NCI-H82 treated with DMSO at 0.1 percent for 48 hours (cell line): ENCODE data around the gene LAIR1.
"Not testable (repeated sequence)": the region's sequence is repeated elsewhere in the genome, so short reads cannot be mapped to it uniquely, and the experiment has no call there.

ENCODE experiments used
- DNase-seq: peaks from one replicate; lab custom pipeline; 2025; ENCODE audit not compliant: unreplicated experiment; lab: John Stamatoyannopoulos, UW

LAIR1 gene, protein sequence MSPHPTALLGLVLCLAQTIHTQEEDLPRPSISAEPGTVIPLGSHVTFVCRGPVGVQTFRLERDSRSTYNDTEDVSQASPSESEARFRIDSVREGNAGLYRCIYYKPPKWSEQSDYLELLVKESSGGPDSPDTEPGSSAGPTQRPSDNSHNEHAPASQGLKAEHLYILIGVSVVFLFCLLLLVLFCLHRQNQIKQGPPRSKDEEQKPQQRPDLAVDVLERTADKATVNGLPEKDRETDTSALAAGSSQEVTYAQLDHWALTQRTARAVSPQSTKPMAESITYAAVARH

DNA sequence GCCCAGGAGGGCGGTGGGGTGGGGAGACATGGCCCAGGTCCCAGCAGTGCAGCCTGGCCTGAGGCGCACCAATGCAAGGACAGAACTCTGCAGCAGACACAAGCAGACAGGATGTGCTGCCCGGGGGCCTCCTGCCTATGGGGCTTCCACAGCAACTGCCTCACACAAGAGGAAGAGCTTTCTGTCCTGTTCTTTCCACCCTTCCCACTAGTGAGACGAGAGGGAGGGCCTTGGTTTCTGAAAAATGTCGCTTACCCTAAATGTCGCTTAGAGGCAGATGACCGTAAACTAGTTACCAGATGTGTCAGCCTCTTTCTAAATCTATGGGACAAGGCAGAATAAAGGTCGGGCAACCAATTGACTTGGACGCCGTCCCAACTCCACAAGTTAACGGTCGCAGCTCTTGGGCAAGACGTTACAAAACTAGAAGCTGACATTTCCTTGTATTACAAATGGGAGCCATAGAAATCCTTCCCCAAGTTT lies at the start of gene LAIR1:
Gene LAIR1, minus strand, starts transcription at position 157 of the 483 bp plus-strand sequence. Its CDS starts 127 bp downstream, at position 30.
- no peak for DNase-seq

DNA sequence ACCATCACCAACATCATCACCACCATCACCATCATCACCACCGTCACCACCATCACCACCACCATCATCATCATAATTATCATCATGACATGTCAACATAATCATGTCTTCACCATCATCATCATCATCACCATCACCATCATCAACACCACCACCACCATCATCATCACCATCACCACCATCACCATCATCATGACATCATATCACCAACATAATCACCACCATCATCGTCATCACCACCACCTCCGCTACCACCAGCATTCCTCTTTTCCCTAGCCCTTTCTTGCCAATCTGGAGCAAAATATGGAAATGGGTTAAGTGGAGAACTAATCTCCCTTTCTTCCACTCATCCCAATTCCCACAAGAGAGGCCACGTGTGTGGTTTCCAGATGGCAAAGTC lies 49.4 kb upstream of the LAIR1 start:
- DNase-seq: no peak

DNA sequence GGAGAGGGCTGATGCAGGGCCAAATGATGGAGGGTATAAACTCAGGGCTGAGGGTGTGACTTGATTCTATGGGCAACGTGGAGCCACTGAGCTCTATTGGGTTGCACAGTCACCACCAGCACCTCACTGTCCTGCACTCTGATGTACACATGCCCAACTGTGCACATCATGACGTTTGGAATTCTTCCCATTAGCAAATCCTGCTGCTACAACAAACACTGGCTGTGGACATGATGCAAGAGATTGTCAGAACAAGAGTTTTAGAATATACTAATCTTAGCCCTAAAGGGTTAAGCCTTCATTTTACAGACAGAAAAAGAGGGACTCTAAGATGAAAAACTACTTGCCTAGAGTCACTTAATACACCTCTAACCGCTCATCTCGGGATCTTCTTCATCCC lies 48.1 kb upstream of the LAIR1 start:
- no peak for DNase-seq

DNA sequence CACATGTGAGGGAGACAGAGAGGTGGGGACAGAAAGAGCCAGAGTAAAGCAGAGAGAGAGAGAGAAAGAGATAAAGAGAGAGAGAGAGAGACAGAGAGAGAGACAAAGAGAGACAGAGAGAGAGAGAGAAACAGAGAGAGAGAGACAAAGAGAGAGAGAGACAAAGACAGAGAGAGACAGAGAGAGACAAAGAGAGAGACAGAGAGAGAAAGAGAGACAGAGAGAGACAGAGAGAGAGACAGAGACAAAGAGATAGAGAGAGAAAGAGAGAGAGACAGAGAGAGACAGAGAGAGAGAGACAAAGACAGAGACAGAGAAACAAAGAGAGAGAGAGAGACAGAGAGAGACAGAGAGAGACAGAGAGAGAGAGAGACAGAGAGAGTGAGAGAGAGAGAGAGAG lies 46.3 kb upstream of the LAIR1 start:
- DNase-seq: no peak

DNA sequence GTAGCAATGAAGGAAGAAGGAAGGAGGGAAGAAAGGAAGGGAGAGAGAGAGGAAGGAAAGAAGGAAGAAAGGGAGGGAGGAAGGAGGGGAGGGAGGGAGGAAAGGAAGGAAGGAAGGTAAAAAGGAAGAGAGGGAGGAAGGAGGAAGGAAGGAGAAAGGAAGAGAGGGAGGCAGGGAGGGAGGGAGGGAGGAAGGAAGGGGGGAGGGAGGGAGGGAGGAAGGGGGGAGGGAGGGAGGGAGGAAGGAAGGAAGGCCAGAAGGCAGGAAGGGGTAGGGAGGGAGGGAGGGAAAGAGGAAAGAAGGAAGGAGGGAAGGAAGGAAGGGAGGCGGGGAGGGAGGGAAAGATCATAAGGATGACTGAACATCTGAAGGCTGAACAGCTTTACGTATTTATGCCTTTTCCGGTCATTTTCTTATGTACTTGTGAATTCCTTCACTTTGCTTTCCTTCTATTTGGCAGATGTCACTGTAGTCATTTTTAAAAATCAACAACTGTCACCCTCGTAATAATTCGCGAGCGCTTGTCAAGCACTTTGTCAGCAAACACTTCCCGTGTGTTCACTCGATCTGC lies 43.8 kb upstream of the LAIR1 start:
- no peak for DNase-seq

DNA sequence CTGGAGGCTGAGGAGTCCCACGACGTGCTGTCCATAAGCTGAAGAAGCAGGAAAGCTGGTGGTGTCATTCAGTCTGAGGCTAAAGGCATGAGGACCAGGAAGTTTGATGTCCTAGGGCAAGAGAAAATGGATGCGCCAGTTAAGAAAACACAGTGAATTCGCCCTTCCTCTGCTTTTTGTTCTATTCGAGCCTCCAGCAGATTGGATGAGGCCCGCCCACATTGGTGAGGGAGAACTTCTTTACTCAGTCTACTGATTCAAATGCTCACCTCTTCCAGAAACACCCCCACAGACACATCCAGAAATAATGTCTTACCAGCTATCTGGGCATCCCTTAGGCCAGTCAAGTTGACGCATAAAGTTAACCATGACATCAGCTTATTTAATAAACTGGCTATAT lies 43.0 kb upstream of the LAIR1 start:
- DNase-seq: no peak

DNA sequence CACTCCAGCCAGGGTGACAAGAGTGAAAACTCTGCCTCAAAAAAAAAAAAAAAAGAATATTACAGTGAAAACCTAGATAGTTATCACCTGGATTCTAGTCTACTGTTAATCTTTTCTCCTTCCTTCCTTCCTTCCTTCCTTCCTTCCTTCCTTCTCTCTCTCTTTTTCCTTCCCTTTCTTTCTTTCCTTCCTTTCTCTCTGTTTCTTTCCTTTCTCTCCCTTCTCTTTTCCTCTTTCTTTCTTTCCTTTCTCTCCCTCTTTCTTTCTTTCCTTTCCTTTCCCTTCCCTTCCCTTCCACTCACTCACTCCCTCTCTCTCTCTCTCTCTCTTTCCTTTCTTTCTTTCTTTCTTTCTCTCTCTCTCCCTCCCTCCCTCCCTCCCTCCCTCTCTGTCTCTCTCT lies 40.9 kb upstream of the LAIR1 start:
- no peak for DNase-seq

DNA sequence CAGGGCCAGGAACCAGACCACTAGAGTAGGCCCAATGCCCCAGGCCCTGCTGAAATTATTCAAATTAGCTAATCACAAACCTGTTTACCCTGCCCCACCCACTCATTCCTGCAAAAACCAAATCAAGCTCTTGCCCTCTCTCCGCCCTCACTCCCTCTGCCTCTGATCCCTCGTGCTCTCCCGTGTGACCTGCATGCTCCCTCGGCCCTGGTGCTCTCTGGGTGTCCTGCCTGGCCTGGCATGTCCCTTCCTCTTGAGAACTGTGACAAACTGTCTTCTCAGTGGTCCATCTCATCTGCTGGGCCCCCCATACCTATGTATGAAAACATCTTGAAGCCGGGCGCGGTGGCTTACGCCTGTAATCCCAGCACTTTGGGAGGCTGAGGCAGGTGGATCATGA lies 38.3 kb upstream of the LAIR1 start:
- DNase-seq: no peak

DNA sequence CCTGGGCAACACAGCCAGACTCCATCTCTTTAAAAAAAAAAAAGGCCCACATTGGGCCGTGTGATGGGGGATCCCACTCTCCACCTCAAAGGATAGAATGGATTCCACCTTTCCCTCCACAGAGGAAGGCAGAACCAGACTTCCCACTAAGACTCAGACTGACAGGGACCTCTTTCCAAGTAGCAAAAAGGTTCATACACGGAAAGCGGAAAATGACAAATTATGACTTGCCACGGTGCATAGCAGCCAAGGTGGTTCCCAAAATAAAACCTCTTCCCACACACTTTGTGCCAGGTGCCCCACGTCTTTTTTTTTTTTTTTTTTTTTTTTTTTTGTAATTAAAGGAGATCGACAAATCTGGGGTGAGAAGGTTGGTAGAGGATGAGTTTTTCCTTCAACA lies 36.2 kb upstream of the LAIR1 start:
- no peak for DNase-seq

DNA sequence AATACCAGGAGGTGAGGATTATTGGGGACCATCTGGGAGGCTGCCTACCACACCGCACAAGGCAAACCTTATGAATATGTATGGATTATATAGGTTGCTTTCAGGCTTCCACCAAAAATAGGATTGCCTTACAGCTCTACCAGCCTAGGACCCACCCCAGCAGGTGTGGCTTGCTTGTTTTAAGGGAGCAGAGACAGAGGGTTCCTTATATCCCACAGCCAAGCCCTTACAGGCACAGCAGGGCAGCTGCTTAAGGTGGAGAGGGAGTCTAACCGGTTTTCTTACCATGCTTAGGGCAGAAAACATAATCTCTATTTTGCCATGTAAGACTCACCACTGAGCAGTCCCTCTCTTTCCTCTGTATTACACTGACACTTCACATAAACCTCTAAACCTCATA lies 34.5 kb upstream of the LAIR1 start:
- DNase-seq: no peak

DNA sequence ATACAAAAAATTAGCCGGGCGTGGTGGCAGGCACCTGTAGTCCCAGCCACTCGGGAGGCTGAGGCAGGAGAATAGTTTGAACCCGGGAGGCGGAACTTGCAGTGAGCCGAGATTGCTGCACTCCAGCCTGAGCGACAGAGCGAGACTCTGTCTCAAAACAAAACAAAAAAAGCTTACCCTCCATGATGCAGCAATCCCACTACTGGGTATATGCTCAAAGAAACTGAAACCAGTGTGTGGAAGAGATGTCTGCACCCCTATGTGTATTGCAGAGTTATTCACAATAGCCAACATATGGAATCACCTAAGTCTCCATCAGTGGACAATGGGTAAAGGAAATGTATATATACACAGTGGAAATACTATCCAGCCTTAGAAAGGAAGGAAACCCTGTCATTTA lies 31.0 kb upstream of the LAIR1 start:
- DNase-seq: no peak

DNA sequence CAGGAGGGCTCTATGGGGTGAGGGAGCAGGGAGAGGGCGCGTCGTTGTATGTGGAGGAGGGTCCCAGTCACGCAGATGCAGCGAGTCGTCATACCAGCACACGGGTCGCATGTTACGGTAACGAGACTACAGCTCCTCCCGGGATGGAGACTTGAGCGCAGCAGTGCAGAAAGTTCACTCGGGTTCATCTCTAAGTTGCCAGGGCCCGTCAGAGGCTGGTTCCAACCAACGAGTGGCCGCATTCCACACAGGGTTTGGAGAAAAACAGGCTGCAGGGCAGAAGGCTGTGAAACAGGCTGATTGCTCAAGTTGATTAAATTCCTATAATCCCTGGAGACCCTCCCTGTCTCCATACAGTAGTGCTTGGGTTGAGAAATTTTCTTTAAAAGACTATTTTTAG lies 28.6 kb upstream of the LAIR1 start:
- no peak for DNase-seq

DNA sequence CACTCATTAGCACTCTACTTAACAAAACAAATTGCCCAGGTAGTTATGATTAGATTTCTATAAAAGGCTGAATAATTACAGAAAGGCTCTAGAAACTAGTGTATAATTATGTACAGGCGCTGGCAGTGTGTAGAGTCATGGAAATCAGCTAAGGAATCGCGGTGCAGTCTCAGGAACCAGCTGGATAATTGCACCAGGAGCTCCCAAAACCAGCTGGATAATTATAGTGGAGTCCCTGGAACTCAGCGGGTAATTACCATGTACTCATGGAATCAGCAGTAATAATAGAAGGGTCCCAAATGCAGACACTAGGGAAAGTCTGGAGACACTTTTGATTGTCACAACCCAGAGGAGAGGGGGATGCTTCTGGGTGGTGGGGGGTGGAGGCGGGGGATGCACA lies 27.4 kb upstream of the LAIR1 start:
- no peak for DNase-seq

DNA sequence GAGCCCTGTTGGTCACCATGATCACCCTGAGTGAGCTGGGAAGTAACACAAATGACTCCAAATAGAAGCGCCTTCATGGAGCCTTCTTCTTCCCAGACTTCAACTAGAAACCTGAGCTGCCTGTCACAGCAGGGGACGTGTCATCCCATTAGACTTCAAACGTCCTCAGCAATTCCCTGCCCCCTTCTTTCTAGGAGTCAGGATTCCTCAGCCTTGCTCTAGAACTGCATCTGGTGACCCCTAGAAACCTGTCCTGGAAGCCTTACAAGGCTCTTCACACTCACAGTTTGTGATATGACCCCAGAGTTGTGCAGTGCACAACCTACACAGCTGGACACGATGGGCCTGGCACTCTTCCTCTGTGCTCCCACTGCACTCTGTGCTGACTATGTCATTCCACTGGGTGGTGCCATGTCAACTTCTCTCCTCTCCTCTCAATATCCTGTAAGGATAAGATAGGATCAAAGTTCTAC lies 26.9 kb upstream of the LAIR1 start:
- no peak for DNase-seq

DNA sequence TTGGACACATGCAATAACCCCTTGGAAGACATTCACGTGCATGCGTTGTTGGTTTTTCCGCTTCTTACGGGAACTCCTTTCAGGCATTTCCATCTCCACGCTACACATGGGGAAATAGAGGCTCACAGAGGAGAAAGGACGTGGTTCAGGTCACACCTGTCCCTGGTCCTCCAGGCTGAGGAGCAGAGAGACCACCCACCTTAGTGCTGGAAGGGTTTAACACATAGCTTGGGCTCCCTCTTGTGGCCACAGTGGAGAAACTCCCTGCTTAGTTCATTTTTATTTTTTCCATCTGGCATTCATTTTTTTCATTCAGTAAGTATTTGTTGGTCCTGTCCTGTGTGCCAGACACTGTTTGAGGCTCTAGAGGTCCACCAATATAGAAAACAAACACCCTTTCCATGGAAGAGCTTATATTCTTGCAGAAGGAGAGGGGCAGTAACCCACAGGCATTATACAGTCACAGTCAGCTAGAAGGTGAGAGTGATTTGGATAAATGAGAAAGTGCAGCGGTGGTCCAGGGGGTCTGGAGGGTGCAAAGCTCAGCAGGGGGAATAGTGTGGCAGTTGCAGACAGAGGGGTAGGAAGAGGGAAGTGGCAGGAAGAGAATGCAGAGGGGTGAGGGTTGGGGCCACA lies 26.3 kb upstream of the LAIR1 start:
- DNase-seq: no peak

DNA sequence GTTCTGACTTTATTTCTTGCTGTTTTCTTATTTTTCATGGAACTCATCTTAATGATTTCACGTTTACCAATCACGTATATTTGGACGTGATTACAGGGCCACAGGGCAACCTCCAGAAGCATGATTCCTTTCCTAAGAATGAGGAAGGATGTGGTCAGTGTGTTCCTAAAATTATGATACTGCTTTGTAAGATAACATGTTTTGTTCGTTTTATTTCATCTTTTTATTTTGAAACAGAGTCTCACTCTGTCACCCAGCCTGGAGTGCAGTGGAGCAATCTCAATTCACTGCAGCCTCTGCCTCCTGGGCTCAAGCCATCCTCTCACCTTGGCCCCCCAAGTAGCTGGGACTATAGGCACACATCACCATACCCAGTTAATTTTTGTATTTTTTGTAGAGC lies 24.8 kb upstream of the LAIR1 start:
- no peak for DNase-seq

DNA sequence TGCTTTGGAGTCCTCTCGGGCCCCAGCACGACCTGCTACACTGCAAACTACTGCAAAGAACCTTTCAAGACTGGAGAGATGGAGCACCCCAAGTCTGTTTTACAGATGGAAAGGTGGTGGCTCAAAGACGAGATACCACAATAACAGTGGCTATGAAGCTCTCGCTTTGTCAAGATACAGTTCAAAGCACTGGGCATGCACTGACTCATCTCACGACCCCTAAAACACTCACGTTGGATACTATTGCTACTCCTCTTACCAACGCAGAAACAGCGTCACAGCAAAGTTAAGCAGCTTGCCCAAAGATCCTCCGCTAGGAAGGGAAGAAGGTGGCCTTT lies 24.0 kb upstream of the LAIR1 start:
- DNase-seq: no peak

DNA sequence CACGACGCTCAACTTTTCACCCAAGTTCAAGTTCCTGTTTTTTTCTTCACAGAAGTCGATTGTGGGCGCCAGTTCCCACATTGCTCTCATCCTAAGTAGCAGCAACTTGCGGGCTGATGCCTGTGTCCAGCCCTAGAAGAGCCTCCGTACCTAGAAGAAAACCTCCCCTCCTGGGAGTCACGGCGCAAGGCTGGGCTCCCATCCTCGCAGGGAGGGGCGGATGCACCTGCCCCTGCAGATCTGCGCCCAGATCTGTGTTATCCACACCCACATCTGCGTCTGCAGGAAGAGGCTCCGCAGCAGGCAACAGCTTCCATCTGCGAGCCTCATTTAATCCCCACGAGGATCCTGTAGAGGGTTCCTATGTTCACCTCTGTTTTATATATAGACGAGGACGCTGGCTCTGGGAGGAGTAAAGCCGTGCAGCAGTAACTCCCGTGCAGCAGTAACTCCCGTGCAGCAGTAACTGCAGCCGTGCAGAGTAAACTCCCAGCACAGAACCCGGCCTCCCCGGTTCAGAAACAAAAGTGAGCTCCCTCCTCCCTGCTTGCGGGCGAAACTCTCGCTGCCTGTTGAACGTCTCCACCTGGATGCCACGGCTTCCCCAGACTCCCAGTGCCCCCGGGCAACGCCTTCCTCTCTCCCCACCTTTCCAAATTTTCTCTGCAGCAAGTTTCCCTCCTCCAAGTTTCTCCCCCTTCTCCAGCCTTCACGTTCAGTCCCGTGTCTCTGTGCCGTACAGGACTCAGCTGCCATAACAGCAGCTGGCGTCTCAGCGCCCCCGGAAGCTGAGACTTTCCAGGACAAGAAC lies 23.5 kb upstream of the LAIR1 start:
- DNase-seq: no peak

DNA sequence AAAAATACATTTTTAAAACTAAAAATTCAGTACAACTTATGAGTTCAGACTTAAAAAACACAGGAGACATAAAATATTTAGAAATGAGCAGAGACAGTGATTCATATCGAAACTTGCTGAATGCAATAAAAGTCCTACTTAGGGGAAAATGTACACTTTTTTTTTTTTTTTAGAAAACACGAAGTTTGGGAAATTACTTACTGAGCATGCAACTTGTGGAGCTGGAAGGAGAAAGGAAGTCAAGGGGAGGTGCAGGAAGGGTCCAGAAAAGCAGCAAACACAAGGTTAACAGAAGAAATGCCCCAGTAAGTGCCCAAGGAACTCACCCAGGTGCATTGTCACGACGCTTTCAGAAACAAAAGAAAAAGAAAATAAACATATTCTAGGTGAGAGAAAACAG lies 18.6 kb upstream of the LAIR1 start:
- DNase-seq: no peak

DNA sequence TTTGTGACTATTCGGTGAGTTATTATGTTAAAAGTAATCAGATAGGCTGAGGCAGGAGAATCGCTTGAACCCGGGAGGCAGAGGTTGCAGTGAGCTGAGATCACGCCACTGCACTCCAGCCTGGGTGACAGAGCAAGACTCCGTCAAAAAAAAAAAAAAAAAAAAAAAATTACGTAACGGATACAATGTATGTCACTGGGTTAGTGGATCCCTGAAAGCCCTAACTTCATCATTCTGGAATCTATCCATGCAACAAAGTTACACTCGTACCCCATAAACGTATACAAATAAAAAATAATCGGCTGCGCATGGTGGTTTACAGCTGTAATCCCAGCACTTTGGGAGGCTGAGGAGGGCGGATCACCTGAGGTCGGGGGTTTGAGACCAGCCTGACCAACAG lies 17.3 kb upstream of the LAIR1 start:
- not testable (repeated sequence) for DNase-seq

DNA sequence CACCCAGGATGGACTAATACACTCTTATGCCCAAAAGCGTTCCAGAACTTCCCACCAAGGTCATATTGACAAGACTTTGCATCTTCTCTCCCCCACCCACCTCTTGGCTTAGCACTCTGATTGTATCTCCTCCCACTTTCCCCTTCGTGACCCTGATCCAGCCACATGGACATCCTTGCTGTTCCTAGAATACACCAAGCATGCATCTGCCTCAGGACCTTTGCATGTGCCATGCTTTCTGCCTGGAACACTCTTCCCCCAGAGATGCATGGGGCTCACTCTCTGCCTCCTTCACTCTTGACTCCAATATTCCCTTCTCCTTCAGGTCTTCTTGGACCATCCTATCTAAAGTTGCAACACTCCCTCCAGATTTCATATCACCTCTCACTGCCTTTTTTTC lies 16.2 kb upstream of the LAIR1 start:
- DNase-seq: no peak

DNA sequence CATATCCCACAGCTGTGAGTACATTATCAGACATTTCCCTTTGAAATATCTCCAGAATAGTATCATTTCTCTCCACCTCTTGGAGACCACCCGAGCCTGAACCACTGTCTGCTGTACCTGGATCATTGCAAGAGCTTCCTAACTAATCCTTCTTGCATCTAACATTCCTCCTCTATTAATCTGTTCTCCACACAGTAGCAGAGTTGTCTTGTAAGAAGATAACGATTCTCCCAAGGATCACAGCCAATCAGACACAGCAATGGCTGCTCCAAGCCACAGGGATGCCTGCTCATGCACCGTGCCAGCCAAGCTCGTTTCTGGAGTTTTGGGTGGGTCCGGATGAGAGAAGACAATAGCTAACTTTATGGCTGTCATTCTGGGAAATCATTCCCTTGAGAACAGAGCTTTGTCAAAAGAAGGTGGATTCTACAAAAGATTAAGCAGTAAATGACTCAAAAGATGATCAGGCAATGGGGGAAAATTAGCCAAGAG lies 14.5 kb upstream of the LAIR1 start:
- DNase-seq: no peak
